OCI-M2 (cell line): Measurements from ENCODE around the gene GLT8D1.
"Not testable (repeated sequence)": the region's sequence is repeated elsewhere in the genome, so short reads cannot be mapped to it uniquely, and the experiment has no call there.

ENCODE experiments used
- DNase-seq: peaks from one replicate; lab custom pipeline; 2025; ENCODE audit not compliant: unreplicated experiment; lab: John Stamatoyannopoulos, UW

Gene GLT8D1

GRCh38 chr3:52683611-52684010 is 22.0 kb downstream of the GLT8D1 start:
- no peak for DNase-seq

- DNase-seq = no peak
Observed at GRCh38 chr3:52682016-52682415, 23.6 kb downstream of the GLT8D1 start.

GRCh38 chr3:52681596-52681995 is 24.0 kb downstream of the GLT8D1 start:
- no peak for DNase-seq

- DNase-seq = no peak
Observed at GRCh38 chr3:52679811-52680210, 25.8 kb downstream of the GLT8D1 start.

GRCh38 chr3:52679199-52679538 is 26.4 kb downstream of the GLT8D1 start:
- no peak for DNase-seq

GRCh38 chr3:52678265-52679198 is 27.1 kb downstream of the GLT8D1 start:
- DNase-seq = no peak

GRCh38 chr3:52676201-52676600 is 29.4 kb downstream of the GLT8D1 start:
- not testable (repeated sequence) for DNase-seq

GRCh38 chr3:52671676-52672075 is 33.9 kb downstream of the GLT8D1 start:
- no peak for DNase-seq

GRCh38 chr3:52670621-52671521 is 34.7 kb downstream of the GLT8D1 start:
- no peak for DNase-seq

GRCh38 chr3:52663098-52663497 is 42.5 kb downstream of the GLT8D1 start:
- DNase-seq = no peak

- DNase-seq = no peak
Observed at GRCh38 chr3:52660046-52660445, 45.5 kb downstream of the GLT8D1 start.

- no peak for DNase-seq
Observed at GRCh38 chr3:52655895-52656294, 49.7 kb downstream of the GLT8D1 start.

GRCh38 chr3:52651592-52651991 is 54.0 kb downstream of the GLT8D1 start:
- DNase-seq = no peak

- no peak for DNase-seq
Observed at GRCh38 chr3:52650439-52650838, 55.2 kb downstream of the GLT8D1 start.

- DNase-seq = no peak
Observed at GRCh38 chr3:52649461-52650210, 56.0 kb downstream of the GLT8D1 start.

GRCh38 chr3:52645549-52645948 is 60.0 kb downstream of the GLT8D1 start:
- no peak for DNase-seq
